ENCODE results near the gene DGKG.

Gene DGKG

GRCh38 chr3:186198442-186198841, 163.6 kb downstream of the DGKG start:
- no peak for DNase-seq (ENCODE audit: insufficient read length, low spot score)
- FAIRE-seq = no peak

GRCh38 chr3:186194451-186194811, 167.6 kb downstream of the DGKG start:
- FAIRE-seq (no peak), DNase-seq (ENCODE audit: insufficient read length, low spot score) (no peak)
- TF ChIP-seq SPI1 (IDR thresholded peaks at IDR 0.05; ENCODE audit: low read depth, low read length) = no peak
- no peak for TF ChIP-seq POU2F2 (IDR thresholded peaks at IDR 0.05; ENCODE audit: low read depth, low read length)
- no peak for TF ChIP-seq POLR2A (IDR thresholded peaks at IDR 0.05; ENCODE audit: low read depth, low read length)
- no peak for TF ChIP-seq POLR2AphosphoS5 (IDR thresholded peaks at IDR 0.05; ENCODE audit: low read depth, low read length)
- no peak for TF ChIP-seq PAX5 (IDR thresholded peaks at IDR 0.05; ENCODE audit: insufficient read depth, low read length, severe bottlenecking)
- TF ChIP-seq TAF1 (IDR thresholded peaks at IDR 0.05; ENCODE audit: low read depth, low read length) = no peak

More at GRCh38 chr3:186198442-186198841, 163.6 kb downstream of the DGKG start:
- TF ChIP-seq POLR2AphosphoS5 (IDR thresholded peaks at IDR 0.05; ENCODE audit: low read depth, low read length) (no peak), PAX5 (IDR thresholded peaks at IDR 0.05; ENCODE audit: insufficient read depth, low read length, severe bottlenecking) (no peak), POLR2A (IDR thresholded peaks at IDR 0.05; ENCODE audit: low read depth, low read length) (no peak)

- no peak for TF ChIP-seq PAX5 (IDR thresholded peaks at IDR 0.05; ENCODE audit: insufficient read depth, low read length, severe bottlenecking)
- no peak for TF ChIP-seq SPI1 (IDR thresholded peaks at IDR 0.05; ENCODE audit: low read depth, low read length)
- no peak for TF ChIP-seq TAF1 (IDR thresholded peaks at IDR 0.05; ENCODE audit: low read depth, low read length)
- no peak for TF ChIP-seq POU2F2 (IDR thresholded peaks at IDR 0.05; ENCODE audit: low read depth, low read length)
- no peak for TF ChIP-seq POLR2AphosphoS5 (IDR thresholded peaks at IDR 0.05; ENCODE audit: low read depth, low read length)
- TF ChIP-seq POLR2A (IDR thresholded peaks at IDR 0.05; ENCODE audit: low read depth, low read length) = no peak
- FAIRE-seq (no peak), DNase-seq (ENCODE audit: insufficient read length, low spot score) (no peak)
These were observed 168.2 kb downstream of the DGKG start for GRCh38 chr3:186193534-186194450.

- FAIRE-seq (no peak), DNase-seq (ENCODE audit: insufficient read length, low spot score) (no peak)
- TF ChIP-seq PAX5 (IDR thresholded peaks at IDR 0.05; ENCODE audit: insufficient read depth, low read length, severe bottlenecking) = no peak
- TF ChIP-seq POU2F2 (IDR thresholded peaks at IDR 0.05; ENCODE audit: low read depth, low read length) = no peak
- no peak for TF ChIP-seq SPI1 (IDR thresholded peaks at IDR 0.05; ENCODE audit: low read depth, low read length)
- no peak for TF ChIP-seq POLR2A (IDR thresholded peaks at IDR 0.05; ENCODE audit: low read depth, low read length)
- TF ChIP-seq POLR2AphosphoS5 (IDR thresholded peaks at IDR 0.05; ENCODE audit: low read depth, low read length) = no peak
- TF ChIP-seq TAF1 (IDR thresholded peaks at IDR 0.05; ENCODE audit: low read depth, low read length) = no peak
These were observed 169.2 kb downstream of the DGKG start for GRCh38 chr3:186192823-186193222.

GRCh38 chr3:186189492-186189891, 172.5 kb downstream of the DGKG start:
- TF ChIP-seq POU2F2 (IDR thresholded peaks at IDR 0.05; ENCODE audit: low read depth, low read length) = no peak
- TF ChIP-seq POLR2A (IDR thresholded peaks at IDR 0.05; ENCODE audit: low read depth, low read length) = no peak
- no peak for TF ChIP-seq SPI1 (IDR thresholded peaks at IDR 0.05; ENCODE audit: low read depth, low read length)
- FAIRE-seq = no peak
- DNase-seq (ENCODE audit: insufficient read length, low spot score) = no peak

DNA sequence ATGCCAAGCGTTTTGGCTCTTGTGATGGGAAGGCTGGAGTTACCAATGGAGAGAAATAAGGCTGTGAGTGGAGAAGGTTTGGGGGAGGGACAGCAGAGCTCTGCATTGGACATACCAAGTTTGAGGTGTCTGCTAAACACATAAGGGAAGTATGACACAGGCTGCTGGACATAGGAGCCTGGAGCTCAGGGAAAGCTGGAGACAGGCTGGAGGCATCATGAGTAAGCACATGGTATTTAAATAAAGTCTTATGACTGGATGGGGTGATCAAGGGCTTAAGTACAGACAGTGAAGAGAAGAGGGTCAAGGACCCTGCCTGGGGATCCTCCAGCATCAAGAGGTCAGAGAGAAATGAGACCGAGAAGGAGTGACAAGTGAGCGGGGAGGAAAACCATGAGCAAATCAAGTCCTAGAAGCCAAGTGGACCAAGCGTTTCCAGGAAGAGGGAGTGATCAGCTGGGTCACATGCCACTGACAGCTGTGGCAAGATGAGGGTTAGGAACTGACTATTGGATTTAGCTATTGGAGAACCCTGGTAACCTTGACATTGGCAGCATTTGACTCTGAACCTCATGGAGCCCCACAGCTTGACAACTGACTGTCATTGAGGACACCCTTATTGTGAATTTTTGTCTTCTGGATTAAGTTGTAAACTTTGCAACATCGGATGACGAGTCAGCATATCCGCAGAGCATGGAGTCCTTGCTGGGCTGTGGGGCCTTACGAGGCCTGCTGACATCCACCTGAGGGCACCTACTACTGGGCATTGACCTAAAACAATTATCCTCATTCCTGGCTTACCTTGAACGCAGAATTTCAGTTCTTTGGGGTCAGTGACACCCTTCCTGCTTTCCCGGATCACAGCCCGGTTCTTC, 174.4 kb downstream of the DGKG start:
- DNase-seq (ENCODE audit: insufficient read length, low spot score) = no peak
- TF ChIP-seq POLR2AphosphoS5 (IDR thresholded peaks at IDR 0.05; ENCODE audit: low read depth, low read length) (no peak), POU2F2 (IDR thresholded peaks at IDR 0.05; ENCODE audit: low read depth, low read length) (no peak), PAX5 (IDR thresholded peaks at IDR 0.05; ENCODE audit: insufficient read depth, low read length, severe bottlenecking) (no peak), SPI1 (IDR thresholded peaks at IDR 0.05; ENCODE audit: low read depth, low read length) (no peak), POLR2A (IDR thresholded peaks at IDR 0.05; ENCODE audit: low read depth, low read length) (no peak), TAF1 (IDR thresholded peaks at IDR 0.05; ENCODE audit: low read depth, low read length) (no peak)

GRCh38 chr3:186185194-186185787, 176.7 kb downstream of the DGKG start:
- TF ChIP-seq SPI1 (IDR thresholded peaks at IDR 0.05; ENCODE audit: low read depth, low read length) (peak; percentile 82), POU2F2 (IDR thresholded peaks at IDR 0.05; ENCODE audit: low read depth, low read length) (no peak)
- FAIRE-seq (peak; percentile 54), DNase-seq (ENCODE audit: insufficient read length, low spot score) (no peak)

More for the DNA sequence above, 174.4 kb downstream of the DGKG start:
- no peak for FAIRE-seq

DNA sequence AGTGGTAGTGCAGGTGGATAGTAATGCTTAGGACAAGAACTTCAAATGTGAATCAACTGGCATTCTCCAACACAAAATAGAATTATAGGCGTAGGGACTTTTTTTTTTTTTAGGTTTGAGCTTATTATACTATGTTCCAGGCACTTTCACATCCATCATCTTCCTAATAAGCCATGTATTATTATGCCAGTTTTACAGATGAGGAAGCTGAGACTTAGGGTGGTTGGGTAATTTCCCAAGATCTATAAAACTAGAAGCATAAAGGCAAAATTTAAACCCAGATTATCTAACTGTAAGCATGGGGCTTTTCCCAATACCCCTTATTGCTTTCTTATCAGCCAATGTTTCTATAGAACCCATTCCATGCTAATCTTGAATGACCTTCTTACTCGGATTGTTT, 178.0 kb downstream of the DGKG start:
- FAIRE-seq = no peak
- no peak for TF ChIP-seq SPI1 (IDR thresholded peaks at IDR 0.05; ENCODE audit: low read depth, low read length)
- no peak for TF ChIP-seq POU2F2 (IDR thresholded peaks at IDR 0.05; ENCODE audit: low read depth, low read length)
- TF ChIP-seq TAF1 (IDR thresholded peaks at IDR 0.05; ENCODE audit: low read depth, low read length) = no peak
- no peak for TF ChIP-seq POLR2A (IDR thresholded peaks at IDR 0.05; ENCODE audit: low read depth, low read length)
- TF ChIP-seq PAX5 (IDR thresholded peaks at IDR 0.05; ENCODE audit: insufficient read depth, low read length, severe bottlenecking) = no peak
- no peak for TF ChIP-seq POLR2AphosphoS5 (IDR thresholded peaks at IDR 0.05; ENCODE audit: low read depth, low read length)
- DNase-seq (ENCODE audit: insufficient read length, low spot score) = no peak

DNA sequence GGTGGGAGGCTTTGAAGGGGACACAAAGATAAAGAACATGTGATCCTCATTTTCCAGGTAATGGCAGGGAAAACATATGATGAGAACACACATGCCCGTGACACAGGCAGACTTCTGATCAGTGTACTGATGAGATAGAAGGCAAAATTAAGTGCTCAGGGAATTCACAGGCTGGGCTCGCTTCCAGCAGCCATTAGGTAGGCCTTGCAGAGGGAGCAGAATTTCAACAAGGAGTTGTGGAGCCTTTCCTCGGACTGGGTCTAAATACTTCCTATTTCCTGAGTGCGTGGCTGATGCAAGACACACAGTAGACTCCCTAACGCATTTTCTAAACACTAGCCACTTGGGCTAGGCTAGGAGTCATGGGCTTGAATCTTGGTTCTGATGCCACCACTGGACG, 179.2 kb downstream of the DGKG start:
- DNase-seq (ENCODE audit: insufficient read length, low spot score) (no peak), FAIRE-seq (no peak)
- TF ChIP-seq TAF1 (IDR thresholded peaks at IDR 0.05; ENCODE audit: low read depth, low read length) (no peak), PAX5 (IDR thresholded peaks at IDR 0.05; ENCODE audit: insufficient read depth, low read length, severe bottlenecking) (no peak), SPI1 (IDR thresholded peaks at IDR 0.05; ENCODE audit: low read depth, low read length) (no peak), POU2F2 (IDR thresholded peaks at IDR 0.05; ENCODE audit: low read depth, low read length) (no peak), POLR2AphosphoS5 (IDR thresholded peaks at IDR 0.05; ENCODE audit: low read depth, low read length) (no peak), POLR2A (IDR thresholded peaks at IDR 0.05; ENCODE audit: low read depth, low read length) (no peak)
